COLO668 (cell line): ENCODE results near the gene NAP1L2.
"Not testable (repeated sequence)": the region's sequence is repeated elsewhere in the genome, so short reads cannot be mapped to it uniquely, and the experiment has no call there.

Source experiments
- DNase-seq: peaks from one replicate; lab custom pipeline; 2025; ENCODE audit not compliant: unreplicated experiment; lab: John Stamatoyannopoulos, UW

Gene NAP1L2, protein sequence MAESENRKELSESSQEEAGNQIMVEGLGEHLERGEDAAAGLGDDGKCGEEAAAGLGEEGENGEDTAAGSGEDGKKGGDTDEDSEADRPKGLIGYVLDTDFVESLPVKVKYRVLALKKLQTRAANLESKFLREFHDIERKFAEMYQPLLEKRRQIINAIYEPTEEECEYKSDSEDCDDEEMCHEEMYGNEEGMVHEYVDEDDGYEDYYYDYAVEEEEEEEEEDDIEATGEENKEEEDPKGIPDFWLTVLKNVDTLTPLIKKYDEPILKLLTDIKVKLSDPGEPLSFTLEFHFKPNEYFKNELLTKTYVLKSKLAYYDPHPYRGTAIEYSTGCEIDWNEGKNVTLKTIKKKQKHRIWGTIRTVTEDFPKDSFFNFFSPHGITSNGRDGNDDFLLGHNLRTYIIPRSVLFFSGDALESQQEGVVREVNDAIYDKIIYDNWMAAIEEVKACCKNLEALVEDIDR

DNA sequence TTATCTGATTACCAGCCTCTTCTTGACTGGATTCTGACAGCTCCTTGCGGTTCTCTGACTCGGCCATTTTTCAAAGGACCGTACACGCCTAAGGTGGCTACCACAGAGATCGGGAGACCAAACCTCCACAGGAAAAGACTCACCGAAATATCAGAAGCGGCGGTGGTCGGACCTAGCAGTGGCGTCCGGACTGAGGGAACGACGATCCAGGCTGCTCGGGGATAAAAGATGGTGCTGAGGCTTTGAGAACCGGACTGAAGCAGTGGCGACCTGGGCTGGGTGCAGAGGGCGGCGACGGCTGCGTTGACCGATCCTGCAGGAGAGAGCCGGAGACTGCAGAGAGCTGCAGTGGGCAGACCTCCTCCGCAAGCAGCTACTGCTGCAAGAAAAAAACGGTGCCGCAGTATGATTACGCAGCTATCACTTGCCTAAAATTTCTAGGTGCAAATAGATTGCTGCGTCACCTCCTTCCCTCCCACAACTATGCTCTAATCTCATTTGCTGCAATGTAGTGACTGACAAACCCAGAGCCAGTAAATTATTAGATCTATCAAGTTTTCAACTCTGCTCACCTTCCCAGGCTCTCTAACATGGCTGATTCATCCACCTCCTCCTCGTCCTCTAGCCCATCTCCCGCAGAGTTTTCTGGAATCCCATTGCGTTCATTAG lies at the start of gene NAP1L2:
TSS of gene NAP1L2 (minus strand) at position 426 of the 669 bp plus-strand sequence. CDS start at position 67, 359 bp downstream.
- no peak for DNase-seq

DNA sequence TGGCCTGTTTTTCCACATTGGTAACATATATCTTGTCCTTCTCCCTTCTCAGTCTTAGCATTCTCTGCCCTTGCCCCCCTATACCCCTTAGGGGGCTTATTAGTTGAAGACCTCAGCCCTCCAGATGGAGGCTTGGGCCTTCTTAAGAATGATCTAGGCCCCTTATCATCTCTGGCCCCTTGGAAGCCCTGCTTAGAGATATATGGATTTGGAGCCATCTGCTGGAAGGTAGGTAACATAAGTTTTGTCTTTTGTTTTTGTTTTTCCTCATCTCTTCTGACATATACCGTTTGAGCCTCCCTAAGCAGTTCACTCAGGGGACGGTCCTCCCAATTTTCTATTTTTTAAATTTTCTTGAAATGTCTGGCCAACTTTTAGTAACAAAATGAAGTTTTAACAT lies 48.3 kb upstream of the NAP1L2 start:
- DNase-seq = no peak

DNA sequence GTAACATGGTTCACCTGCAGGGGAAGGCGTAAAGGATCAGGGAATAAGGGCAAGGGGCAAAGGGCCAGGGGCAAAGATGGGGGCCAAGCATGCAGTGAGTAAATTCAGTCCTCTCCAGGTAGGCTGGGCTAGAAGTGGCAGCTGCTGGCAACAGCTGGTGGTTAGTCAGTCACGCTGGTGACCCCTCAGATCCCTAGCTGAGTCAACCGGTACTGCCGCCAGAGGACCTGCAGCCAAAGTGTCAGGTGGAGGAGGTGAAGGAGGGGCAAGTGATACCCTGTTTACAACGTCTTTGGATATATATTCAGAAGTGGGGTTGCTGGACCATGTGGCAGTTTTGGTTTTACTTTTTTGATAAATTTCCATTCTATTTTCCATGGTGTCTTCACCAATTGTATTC lies 24.6 kb upstream of the NAP1L2 start:
- no peak for DNase-seq

DNA sequence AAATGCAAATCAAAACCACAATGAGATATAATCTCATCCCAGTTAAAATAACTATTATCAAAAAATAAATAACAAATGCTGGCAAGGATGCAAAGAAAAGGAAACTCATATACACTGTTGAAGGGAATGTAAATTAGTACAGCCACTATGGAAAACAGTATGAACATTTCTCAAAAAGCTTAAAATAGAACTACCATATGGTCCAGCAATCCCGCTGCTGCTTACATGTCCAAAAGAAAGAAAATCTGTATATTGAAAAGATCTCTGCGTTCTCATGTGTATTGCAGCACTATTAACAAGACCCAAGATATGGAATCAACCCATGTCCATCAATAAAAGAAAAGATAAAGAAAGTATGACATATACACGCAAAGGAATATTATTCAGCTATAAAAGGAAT lies 3.0 kb upstream of the NAP1L2 start:
- DNase-seq = no peak

DNA sequence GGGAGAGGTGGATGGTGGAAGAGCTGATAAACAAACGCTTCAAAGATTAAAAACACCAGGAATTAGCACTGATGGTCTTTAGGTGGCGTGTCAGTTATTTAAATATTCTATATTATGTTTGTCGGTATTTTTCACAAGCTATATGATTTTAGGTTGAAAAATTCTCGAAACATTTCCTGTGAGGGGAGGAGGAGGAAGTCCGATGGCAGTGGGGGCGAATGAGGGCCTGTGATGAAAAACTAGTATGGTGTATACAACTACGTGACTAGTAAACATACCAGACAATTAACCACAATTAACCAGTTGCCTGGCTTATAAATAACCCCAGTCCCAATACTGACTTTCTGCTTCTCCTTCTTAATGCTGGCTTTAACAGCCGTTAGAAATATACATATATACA lies 595 bp upstream of the NAP1L2 start:
- DNase-seq = no peak

DNA sequence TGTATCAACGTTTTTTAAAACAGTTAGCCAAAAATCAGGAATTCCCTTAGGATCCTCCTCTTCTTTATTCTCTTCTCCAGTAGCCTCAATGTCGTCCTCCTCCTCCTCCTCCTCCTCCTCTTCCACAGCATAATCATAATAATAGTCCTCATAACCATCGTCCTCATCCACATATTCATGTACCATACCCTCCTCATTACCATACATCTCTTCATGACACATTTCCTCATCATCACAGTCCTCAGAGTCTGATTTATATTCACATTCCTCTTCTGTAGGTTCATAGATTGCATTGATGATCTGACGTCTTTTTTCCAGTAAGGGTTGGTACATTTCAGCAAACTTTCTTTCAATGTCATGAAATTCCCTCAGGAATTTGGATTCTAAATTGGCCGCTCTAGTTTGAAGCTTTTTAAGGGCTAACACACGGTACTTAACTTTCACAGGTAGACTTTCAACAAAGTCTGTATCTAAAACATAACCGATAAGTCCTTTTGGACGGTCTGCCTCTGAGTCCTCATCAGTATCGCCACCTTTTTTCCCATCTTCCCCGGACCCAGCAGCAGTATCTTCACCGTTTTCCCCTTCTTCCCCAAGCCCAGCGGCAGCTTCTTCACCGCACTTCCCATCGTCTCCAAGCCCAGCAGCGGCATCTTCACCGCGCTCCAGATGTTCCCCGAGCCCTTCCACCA lies 771 bp downstream of the NAP1L2 start:
- no peak for DNase-seq

DNA sequence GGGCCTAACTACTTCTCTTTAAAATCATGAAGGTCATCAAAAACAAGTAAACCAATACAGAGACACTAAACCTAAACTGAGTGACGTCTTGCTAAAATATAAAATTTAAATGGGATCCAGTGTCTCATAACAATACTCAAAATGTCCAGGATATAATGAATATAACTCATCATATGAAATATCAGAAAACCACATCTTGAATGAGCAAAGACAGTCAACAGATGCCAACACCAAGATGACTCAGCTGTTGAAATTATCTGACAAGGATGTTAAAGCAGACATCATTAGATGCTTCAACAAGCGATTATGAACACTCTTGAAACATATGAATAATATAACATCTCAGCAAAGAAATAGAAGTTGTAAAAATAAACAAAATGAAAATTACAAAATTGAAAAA lies 8.3 kb downstream of the NAP1L2 start:
- DNase-seq = no peak

DNA sequence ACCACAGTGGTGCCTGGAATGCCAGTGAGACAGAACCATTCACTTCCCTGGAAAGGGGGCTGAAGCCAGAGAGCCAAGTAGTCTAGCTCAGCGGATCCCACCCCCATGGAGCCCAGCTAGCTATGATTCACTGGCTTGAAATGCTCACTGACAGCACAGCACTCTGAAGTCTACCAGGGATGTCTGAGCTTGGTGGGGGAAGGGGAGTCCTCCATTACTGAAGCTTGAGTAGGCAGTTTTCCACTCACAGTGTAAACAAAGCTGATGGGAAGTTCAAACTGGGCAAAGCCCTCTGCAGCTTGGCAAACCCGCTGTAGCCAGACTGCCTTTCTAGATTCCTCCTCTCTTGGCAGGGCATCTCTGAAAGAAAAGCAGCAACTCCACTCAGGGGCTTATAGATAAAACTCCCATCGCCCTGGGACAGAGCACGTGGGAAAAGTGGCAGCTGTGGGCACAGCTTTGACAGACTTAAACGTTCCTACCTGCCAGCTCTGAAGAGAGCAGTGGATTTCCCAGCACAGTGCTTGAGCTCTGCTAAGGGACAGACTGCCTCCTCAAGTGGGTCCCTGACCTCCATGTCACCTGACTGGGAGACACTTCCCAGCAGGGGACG lies 32.0 kb downstream of the NAP1L2 start:
- no peak for DNase-seq

DNA sequence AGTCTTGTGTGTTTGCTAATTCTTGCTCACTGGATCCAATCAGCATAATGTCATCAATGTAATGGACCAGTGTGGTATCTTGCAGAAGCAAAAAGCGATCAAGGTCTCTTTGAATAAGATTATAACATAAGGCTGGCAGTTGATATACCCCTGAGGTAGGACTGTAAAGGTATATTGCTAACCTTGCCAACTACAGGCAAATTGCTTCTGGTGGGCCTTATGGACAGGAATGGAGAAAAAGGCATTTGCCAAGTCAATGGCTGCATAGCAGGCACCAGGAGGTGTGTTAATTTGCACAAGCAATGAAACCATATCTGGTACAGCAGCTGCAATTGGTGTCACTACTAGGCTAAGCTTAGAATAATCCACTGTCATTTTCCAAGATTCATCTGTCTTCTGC lies 45.7 kb downstream of the NAP1L2 start:
- not testable (repeated sequence) for DNase-seq
